Retina (tissue), 1 donor: Measurements from ENCODE around the gene CAMSAP1.

ENCODE experiments used
- DNase-seq: peaks from one replicate; pipeline ENCODE4 v3.0.0-alpha.2; 2016

The CAMSAP1 gene

GRCh38 chr9:135827866-135828580, 79.3 kb downstream of the CAMSAP1 start:
- no peak for DNase-seq

GRCh38 chr9:135827301-135827700, 80.0 kb downstream of the CAMSAP1 start:
- DNase-seq, result no peak

DNA sequence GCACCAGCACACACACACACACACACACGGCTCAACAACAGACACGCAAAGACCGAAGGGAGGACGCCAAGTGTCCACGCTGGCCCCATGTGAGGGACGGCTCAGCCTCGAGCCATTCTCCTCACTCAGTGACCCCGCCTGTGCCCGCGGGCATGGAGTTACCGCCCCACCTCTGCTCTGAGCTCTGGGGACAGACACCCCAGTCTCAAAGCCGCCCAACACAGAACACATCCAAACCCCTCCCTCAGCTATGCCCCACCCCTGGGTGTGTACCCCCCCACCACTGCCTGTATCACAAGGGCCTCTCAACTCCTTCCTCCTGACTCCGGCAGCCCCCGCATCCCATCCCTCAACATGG, 81.2 kb downstream of the CAMSAP1 start:
- no peak for DNase-seq

GRCh38 chr9:135825435-135826187, 81.7 kb downstream of the CAMSAP1 start:
- no peak for DNase-seq

- DNase-seq, result no peak
Observed at GRCh38 chr9:135823036-135823435, 84.3 kb downstream of the CAMSAP1 start.

DNA sequence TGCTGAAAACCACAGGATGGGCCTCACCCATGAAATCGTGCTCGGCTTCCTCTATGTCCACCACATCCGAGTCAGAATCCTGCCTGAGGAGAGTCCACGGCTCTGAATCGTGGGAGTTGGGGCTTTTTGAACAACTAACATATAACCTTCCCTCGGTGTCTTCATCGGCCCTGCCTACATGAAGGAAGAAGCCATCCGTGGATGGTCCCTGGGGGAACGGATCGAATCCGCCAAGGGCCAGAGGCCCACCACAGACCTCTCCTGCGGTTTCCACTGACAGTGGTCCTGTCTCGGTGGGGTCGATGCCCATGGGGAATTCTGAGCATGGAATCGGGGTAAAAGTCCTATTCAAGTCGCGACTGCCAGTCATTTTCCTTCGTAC, 85.0 kb downstream of the CAMSAP1 start:
- no peak for DNase-seq

DNA sequence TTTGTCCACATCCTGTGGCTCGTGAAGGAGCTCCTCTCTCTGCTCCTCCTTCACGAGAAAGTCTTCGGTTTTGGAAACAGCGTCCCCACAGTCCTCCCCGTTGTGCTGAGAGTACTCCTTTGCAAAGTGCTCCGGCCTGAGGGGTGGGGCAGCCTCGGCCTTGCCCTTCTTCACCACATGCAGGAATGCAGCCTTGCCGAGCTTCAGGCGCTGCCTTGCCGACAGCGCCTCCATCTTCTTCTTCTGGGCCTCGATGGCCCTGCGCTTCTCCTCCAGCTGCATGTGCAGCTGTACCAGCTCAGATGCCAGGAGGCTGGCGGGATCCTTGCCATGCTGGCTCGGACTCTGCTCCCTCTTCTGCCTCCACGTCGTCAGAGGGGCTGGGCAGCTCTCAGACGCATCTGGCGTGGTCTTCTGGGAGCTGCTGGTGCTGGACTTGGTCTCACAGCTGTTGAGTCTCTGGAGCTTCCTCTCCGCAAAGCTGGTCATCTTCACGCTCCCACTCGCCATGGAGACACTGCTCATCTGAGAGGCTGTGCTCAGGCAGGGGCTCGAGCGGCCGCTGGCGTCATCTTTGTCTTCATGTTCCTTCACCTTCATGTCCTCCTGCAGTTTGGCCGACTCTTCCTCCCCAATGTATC, 85.5 kb downstream of the CAMSAP1 start:
- DNase-seq, result no peak

- DNase-seq, result no peak
Observed at GRCh38 chr9:135821116-135821515, 86.2 kb downstream of the CAMSAP1 start.

DNA sequence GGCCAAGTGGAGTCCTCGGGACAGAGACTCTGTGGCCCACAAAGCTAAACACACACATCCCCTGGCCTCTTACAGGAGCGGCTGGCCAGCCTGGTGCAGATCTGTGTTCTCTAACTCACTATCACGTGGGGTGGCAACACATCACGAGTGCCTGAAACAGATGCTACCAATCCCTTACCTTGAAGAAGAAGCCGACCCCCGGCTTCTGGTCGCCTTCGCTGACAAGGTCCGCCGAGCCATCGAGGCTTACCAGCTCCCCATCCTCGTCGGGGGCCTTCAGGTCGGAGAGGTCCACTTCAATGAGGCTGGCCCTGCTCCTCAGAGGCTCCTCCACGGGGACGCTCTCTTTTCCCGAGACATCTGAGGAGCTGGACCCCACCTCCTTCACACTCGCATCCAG, 86.7 kb downstream of the CAMSAP1 start:
- no peak for DNase-seq

GRCh38 chr9:135819905-135820304, 87.4 kb downstream of the CAMSAP1 start:
- no peak for DNase-seq

- DNase-seq, result no peak
Observed at GRCh38 chr9:135818718-135819475, 88.4 kb downstream of the CAMSAP1 start.

- no peak for DNase-seq
Observed at GRCh38 chr9:135817951-135818717, 89.2 kb downstream of the CAMSAP1 start.

GRCh38 chr9:135816651-135816970, 90.7 kb downstream of the CAMSAP1 start:
- DNase-seq, result no peak

- no peak for DNase-seq
Observed at GRCh38 chr9:135815830-135816650, 91.3 kb downstream of the CAMSAP1 start.

DNA sequence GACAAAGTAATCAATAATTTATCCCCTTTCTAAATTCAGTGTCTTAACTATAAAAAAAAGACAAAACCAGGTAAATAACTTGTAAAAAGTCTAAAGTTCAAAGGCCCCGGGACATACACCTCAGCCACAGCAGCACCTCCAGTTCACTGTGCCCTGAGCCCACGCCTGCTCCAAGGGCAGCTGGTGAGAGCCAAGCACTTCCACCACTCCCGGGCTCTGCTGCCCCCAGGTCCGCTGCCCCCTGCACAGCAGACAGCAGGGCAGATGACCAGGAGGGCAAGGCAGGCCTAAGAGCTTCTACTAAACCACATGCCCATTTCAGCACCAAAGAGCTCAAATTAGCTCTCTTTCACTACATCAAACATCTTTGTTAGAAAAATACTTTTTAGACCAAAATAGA, 91.9 kb downstream of the CAMSAP1 start:
- no peak for DNase-seq

DNA sequence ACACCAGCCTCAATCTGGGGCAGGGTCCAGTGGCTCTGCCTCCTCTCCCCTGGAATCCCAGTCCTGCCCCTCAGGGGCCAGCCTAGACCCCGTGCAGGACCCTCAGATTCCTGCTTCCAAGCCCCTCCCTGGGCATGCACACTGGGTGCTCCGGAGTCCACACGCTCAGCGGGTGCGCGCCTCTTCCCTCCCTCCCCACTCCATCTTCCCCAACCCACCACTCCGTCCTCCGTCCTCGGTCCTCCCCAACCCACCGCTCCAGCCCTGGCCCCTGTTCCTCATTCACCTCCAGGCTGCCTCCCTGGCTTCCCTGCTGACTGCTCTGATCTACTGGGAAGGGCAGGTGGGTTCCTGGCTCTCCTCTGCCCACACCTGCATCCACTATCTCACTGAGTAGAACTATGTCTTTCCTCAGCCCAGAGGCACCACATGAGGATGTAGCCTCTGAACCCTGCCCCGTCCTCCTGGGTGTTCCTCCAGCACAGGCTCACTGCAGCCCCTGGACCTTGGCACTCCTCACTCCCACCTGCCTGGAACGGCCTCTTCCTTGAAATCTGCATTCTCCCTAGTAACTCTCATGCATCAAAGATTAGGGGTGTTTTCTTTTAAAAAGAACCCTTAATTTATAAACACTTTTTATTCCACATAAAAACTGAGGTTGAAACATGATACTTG, 92.8 kb downstream of the CAMSAP1 start:
- no peak for DNase-seq

GRCh38 chr9:135813671-135814290, 93.6 kb downstream of the CAMSAP1 start:
- DNase-seq, result no peak

GRCh38 chr9:135812961-135813360, 94.4 kb downstream of the CAMSAP1 start:
- DNase-seq, result no peak

DNA sequence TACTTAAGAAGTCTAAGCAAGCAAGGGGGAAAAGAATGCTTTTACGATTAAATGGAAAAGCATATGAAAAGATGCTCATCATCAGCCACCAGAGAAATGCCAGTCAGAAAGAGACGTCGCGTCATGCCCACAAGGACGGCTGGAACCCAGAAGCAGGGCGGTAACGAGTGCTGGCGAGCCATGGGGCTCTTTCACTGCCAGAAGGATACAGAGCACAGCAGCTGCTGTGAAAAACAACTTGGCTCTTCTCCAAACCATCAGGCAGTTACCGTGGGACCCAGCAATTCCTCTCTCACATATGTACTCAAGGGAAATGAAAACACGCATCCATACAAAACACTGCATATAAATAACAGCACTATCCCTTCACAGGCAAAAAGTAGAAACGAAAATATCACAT, 95.5 kb downstream of the CAMSAP1 start:
- no peak for DNase-seq

DNA sequence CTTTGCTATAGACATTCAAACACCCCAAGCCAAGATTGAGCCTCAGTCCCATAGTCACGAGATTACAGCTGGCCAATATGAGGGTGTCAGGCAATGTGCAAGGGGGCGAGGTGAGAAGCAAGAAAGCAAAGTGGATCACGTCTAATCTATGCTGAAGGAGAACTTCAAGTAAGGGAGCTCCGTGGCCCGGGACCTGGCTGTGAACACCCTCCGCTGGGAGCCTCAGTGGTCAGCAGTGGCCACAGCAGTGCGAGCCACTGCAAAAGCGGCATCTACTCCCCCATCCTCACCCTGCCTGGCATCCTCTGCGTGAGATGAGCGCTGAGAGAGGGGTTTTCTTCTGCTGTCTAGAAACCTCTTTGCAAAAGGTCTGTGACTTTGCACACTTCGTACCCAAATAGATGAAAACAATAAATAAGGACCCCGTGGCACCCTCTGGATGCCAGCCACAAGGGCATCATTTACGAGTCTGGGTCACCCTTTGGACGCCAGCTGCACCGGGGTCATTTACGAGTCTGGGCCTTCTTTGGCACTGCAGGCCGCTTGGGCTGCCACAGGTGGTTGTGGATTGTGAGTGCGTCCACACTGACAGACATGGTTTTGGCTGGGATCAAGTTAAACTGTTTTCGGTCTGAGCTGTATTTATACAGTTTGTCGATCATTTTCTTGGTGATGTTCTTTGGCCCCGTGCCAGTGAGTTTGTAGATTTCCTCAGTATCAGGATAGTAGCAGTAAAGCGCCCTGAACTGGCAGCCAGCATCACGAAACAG, 96.4 kb downstream of the CAMSAP1 start:
- no peak for DNase-seq
